SIG-M5 treated with dmso at 0.1 percent for 504 hours (cell line): ENCODE data around the gene PFKFB3.

ENCODE experiments used
- DNase-seq: peaks from one replicate; lab custom pipeline; 2025; ENCODE audit not compliant: unreplicated experiment; lab: John Stamatoyannopoulos, UW

PFKFB3 gene

DNA sequence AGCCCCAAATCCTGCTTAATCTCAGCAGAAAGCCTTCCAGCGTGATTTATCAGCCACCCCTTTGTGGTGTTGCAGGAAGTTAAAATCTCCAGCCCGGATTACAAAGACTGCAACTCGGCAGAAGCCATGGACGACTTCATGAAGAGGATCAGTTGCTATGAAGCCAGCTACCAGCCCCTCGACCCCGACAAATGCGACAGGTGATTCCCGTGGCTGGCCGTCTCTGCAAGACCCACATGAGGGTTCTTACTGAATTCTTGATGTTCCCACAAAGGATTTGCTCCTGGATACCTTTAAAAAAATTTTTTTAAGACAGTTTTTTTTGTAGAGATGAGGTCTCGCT lies 16.7 kb downstream of the PFKFB3 start:
- DNase-seq, result no peak

DNA sequence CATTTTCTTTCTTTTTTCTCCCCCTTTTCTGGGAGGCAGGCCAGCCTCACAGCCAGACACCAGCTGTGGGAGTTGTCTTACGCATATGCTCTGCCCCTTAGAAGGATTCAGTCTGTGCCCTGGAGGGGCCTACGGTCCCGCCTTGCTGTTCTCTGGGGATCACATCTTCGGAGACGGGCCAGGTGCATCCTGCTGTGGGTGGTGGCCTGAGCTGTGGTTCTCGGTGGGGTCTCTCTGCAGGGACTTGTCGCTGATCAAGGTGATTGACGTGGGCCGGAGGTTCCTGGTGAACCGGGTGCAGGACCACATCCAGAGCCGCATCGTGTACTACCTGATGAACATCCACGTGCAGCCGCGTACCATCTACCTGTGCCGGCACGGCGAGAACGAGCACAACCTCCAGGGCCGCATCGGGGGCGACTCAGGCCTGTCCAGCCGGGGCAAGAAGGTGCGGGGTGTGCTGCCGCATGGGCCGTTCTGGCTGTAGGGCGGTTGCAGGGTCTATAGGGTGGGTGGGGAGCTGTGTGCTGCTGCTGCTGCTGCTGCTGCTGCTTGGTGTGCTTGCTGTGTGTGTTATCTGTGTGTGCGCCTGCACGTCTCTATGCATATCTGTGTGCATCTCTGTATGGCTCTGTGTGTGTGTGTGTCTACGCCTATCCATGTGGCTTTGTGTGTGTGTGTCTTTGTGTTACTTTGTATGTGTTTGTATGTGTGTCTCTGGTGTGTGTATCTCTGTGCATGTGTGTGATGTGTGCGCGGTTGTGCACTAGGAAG lies 17.9 kb downstream of the PFKFB3 start:
- DNase-seq, result no peak

DNA sequence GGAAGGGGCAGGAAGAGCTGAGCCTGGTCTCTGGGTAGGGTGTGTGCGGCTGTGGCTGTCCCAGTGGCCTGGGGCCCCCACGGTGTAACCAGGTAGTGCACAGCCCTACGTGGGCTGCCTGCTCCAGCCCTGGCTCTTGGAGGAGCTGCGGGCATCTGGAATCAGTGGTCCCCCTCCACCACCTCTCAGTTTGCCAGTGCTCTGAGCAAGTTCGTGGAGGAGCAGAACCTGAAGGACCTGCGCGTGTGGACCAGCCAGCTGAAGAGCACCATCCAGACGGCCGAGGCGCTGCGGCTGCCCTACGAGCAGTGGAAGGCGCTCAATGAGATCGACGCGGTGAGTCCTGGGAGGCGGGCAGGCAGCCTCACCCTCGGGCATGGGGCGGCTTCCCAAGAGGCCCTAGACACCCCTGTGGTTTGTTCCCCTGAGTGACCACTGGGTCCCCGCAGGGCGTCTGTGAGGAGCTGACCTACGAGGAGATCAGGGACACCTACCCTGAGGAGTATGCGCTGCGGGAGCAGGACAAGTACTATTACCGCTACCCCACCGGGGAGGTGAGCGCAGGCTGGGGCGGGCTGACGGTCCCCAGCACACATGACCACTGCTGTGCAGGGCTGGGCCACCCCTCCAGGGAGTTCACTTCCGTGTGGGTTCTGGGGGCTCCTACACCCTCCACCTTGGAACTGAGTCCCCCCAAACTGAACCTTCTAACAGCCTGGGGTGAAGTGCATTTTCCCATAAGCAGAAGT lies 18.6 kb downstream of the PFKFB3 start:
- DNase-seq, result no peak

DNA sequence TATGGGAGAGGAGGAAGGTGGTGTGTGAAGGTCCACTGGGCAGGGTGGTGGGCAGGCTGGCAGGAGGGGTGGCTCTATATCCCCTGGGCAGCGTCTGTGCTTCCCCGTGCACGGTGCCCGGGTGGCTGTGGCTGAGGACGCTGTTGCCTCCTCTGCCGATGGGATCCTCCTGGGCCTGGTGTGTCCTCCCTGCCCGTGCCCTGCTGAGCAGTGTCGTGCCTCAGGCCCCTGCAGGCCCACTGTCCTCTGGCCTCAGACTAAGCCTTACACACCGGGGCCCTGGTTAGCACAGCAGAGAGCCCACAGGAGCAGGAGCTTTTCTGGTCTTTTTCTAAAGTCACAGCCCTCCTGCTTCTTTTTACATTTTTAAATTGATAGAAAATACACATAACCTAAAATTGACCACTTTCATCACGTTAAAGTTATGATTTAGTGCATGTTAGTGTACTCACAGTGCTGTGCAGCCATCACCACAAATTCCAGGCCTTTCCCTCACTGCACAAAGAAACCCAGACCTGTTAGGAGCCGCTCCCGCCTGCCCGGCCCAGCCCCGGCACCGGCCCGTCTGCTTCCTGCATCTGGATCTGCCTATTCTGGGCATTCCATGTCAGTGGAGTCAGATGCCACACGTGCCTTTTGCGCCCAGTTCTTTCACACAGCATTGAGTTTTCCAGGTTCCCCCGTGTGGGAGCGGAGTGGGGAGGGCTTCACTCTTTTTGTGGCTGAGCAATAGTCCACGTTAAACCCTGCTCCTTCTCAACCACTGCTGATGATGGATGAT lies 19.4 kb downstream of the PFKFB3 start:
- no peak for DNase-seq

DNA sequence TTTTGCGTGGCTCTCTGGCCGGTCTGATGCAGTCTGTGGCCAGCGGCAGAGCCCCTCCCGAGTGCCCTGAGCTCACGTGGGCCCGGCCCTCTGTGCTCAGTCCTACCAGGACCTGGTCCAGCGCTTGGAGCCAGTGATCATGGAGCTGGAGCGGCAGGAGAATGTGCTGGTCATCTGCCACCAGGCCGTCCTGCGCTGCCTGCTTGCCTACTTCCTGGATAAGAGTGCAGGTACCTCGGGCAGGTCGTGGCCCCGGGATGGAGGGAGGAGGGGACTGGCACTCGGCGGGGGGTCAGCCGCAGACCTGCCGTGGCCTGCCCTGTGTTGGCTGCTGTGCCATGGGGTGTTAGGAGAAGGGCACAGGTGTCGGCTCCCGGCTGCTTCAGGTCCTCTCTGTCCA lies 20.0 kb downstream of the PFKFB3 start:
- no peak for DNase-seq

DNA sequence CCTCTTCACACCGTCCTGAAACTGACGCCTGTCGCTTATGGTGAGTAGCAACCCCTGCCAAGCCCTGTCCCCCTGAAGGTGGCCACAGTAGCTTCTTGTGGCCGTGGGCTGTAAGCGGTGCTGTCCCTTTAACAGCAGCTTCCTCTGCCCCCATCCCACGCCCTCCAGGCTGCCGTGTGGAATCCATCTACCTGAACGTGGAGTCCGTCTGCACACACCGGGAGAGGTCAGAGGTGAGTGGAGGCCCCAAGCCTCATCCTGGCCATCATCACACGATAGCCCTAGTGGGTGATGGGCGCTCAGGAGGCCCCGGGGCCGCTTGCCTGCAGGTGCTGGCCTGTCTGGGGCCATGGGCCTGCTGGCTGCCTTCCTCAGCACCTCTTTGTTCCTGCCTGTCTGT lies 21.2 kb downstream of the PFKFB3 start:
- no peak for DNase-seq

DNA sequence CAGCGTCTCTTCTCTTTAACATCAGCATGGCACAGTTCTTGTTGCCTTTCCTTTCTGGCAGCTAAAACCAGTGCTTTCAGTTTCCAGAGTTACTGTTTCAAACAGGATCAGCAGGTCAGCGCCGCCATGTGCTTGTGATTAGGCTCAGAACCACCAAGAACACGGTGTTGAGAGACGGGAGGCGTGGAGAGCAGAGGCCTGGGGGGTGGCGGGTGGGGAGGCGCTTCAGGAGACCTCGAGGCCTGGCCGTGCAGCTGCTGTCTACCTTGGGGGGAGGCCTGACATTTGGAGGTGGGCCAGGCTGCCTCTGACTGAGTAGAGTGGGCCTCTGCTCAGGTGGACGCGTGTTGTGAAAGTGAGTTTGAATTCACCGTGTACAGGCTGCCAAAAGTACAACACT lies 22.0 kb downstream of the PFKFB3 start:
- no peak for DNase-seq

DNA sequence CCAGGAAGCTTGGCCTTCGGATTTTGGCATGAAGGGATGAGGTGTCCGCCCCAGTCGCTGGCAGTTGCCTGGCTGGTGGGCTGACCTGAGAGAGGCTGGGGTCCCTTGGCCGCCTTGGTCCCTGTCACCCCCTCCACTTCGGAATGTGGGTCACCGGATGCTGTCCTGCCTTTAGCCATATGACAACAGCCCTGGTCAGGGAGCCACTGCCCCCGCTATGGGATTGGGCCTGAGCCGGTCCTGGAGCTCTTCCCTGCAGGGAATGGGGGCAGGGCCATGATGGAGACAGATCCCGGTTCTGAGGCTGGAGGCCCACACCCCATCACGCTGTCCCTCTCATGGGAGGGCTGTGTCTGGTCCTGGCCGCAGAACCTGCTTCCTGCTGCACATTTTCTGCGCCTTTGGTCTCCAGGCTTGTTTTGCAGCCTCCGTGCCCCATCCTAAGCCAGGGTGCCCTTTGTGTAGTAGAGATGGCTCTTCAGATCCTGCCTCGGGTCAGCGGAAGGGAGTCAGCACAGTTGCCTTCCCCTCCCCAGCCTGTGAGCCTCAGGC lies 22.6 kb downstream of the PFKFB3 start:
- DNase-seq, result no peak

DNA sequence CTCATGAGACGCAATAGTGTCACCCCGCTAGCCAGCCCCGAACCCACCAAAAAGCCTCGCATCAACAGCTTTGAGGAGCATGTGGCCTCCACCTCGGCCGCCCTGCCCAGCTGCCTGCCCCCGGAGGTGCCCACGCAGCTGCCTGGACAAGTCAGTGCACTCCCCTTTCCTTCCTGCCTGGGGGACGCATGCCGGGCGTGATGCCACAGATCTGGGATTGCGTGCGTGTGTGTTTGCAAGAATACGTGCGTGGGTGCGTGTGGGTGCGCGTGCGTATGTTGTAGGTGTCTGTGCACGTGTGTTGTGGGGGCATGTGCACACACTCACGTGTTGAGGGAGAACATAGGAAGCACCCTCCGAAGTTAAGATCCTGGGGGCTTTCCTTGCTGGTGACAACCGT lies 23.5 kb downstream of the PFKFB3 start:
- no peak for DNase-seq

DNA sequence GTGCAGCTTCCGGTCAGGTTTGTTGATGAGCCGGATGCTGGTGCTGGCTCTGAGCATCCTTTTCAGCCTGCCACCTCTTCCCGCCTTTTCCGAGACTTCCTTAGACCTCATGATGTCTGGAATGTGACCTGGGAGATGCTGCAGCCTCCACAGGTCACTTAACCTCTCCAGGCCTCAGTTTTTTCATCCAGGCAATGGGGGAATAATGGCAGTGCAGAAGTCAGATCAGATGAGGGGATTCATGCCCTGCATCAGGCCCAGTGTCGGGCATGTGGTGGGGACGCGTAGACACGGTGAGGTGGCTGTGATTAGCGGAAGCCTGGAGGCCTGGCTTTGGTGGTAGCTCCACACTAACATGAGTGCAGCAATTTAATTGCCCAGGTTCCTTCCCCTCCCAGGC lies 24.6 kb downstream of the PFKFB3 start:
- DNase-seq, result no peak

DNA sequence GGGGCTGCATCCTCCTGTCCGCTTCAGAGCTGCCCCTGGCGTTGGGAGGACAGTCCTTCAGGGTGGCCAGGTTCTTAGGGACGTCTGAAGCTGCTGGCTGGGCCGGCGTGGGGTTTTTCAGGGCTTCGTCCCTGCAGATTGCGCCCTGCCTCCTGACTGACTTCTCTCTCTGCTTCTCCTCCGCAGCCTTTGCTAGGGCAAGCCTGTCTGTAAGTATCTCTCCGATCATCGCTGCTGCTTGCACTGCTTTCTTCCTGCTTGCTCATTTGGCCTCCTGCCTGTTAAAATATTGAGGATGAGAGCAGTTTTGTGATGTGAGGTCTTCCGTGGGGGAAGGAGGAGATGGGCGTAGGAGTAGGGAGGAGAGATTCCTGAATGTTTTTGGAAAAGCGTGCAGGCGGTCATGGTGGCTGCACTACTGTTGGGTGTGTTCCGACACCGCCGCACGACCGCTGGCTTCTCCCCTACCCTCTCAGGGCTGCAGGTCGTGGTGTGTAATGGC lies 25.3 kb downstream of the PFKFB3 start:
- DNase-seq, result no peak

DNA sequence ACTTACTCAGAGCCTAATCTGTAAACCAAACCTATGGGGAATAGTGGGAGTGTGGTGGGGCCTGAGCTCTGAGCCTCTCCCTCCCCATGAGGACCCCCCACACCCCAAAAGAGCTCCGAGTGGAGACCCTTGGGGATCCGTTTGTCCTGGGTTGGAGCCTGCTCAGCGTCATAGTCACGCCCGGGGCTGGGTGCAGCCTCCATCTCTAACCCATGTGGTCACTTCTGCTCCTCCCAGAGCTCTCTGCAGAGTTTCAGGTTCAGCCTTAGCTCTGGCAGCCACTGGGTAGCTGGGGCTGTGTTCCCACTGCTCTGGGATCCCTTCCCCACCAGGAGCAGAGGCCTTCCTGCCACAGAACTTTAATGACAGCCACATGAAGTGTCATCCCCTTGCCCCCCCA lies 25.9 kb downstream of the PFKFB3 start:
- no peak for DNase-seq

DNA sequence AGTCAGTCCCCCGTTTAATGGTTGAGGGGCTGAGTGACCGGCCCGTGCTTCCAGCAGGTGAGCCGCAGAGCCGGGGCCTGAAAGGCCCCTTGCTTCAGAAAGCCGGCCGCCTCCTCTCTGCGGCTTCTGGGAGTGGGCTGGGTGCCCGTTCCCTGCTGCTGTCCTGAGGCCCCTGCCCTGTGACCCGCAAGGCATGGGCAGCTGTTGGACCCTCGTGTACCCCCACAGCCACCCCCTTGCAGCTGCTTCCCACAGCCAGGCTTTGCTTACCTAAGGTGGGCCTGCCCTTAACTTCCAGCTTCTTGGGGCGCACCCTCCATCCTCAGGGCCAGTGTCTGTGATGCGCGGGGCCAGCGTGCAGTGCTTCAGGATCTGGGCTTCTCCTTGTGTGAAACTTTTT lies 26.6 kb downstream of the PFKFB3 start:
- no peak for DNase-seq

DNA sequence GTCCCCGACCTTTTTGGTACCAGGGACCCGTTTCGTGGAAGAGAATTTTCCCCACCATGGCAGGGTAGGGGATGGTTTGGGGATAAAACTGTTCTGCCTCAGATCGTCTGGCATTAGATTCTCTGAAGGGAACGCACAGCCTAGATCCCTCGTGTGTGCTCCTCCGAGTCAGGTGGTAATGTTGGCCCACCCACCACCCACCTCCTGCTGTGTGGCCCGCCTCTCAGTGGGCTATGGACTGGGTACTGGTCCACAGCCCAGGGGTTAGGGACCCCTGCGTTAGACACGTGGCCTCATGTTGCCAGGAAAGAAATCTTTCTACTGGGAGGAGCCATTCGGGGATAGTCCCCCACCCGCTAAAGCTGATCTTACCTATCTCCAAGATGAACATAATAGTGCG lies 27.0 kb downstream of the PFKFB3 start:
- no peak for DNase-seq

DNA sequence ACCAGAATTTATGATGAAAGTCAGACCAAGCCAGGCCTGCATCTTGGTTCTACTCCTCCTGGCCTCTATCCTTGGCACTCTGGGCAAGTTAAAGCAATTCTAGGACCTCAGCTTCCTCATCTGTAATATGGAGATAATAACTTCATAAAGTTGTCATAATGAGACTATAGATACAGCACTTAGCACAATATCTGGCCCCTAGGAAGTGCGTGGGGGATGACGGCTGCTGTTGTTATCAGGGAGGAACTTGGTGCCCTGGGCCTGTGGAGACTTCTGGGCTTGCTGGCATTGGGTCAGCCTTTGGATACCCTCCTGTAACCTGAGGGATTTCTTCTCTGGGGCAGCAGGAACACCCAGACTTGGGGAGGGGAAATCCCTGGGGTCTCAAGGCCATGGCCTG lies 27.6 kb downstream of the PFKFB3 start:
- no peak for DNase-seq

DNA sequence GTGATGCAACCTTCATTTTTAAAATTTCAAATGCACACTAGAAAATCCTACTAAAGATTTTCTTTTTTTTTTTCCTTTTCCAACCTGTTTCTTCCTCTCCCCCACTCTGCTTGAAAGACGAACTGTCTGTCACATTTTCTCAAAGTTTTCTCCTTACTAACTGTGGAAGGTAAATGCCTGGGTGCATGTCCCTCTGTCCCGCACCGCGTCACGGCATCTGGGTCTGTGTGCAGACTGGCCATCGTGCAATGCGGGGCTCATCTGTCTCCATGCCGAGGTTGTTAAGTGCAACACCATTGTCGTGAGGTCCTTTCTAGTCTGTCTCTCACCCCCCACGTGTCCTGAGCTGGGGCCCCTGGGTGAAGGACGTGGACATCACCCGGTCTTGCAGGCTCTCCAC lies 28.4 kb downstream of the PFKFB3 start:
- no peak for DNase-seq

DNA sequence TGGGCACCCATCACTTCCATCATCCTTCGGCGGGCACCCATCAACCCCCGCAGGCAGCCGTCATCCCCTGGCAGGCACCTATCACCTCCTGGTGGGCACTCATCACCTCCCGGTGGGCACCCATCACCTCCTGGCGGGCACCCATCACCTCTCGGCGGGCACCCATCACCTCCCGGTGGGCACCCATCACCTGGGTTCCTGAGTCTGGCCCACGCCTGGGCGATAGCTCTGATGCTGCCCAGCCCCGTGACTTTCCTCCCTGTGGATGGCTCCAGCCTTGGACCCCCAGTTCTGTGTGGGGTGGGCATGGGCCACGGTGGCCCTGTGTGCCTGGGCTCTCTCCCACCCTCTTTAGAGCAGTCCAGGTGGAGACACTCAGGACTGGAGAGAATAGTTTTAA lies 29.0 kb downstream of the PFKFB3 start:
- DNase-seq, result no peak

DNA sequence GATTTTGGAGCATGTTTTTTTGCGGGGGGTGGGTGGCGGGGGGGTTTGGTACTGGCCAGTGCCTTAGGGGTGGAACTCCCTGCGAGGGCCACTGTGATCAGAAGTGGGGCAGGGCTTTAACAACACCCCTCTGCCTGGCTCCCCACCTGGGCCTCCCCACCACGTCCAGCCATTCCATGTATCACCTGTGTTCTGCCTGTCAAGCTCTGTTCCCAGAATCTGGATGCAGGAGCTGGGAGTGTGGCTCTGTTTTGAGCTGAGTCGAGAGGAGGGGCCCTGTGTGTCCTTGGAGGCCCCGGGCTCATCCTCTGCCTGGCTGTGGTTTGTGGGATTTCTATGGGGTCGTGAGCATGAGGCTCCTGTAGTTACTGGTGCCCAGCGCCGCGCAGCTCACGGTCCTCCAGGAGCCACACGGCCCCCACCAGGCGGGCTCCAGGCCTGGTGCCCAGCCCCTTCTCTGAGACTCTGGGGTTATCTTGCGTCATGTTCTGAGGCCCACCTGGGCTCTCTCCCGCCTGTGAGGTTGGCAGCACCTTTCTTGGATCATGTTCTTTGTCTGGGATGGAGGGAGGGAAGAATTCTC lies 29.6 kb downstream of the PFKFB3 start:
- DNase-seq, result no peak

DNA sequence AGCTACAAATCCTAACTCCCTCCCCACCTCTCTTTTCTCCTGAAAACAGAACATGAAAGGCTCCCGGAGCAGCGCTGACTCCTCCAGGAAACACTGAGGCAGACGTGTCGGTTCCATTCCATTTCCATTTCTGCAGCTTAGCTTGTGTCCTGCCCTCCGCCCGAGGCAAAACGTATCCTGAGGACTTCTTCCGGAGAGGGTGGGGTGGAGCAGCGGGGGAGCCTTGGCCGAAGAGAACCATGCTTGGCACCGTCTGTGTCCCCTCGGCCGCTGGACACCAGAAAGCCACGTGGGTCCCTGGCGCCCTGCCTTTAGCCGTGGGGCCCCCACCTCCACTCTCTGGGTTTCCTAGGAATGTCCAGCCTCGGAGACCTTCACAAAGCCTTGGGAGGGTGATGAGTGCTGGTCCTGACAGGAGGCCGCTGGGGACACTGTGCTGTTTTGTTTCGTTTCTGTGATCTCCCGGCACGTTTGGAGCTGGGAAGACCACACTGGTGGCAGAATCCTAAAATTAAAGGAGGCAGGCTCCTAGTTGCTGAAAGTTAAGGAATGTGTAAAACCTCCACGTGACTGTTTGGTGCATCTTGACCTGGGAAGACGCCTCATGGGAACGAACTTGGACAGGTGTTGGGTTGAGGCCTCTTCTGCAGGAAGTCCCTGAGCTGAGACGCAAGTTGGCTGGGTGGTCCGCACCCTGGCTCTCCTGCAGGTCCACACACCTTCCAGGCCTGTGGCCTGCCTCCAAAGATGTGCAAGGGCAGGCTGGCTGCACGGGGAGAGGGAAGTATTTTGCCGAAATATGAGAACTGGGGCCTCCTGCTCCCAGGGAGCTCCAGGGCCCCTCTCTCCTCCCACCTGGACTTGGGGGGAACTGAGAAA lies 30.4 kb downstream of the PFKFB3 start:
- no peak for DNase-seq

DNA sequence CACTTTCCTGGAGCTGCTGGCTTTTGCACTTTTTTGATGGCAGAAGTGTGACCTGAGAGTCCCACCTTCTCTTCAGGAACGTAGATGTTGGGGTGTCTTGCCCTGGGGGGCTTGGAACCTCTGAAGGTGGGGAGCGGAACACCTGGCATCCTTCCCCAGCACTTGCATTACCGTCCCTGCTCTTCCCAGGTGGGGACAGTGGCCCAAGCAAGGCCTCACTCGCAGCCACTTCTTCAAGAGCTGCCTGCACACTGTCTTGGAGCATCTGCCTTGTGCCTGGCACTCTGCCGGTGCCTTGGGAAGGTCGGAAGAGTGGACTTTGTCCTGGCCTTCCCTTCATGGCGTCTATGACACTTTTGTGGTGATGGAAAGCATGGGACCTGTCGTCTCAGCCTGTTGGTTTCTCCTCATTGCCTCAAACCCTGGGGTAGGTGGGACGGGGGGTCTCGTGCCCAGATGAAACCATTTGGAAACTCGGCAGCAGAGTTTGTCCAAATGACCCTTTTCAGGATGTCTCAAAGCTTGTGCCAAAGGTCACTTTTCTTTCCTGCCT lies 31.1 kb downstream of the PFKFB3 start:
- no peak for DNase-seq
